Endothelial cell of umbilical vein (primary cell): ENCODE results near the gene GARIN5B. TPM values are rescaled to one million over a fixed set of nuclear protein-coding genes. Genes with fewer than 3 reads are reported as not detected.

Experiments used
- BruUV-seq: library from RNA; stranded (reverse); fragments of 400-500 nt; replicated peaks from 2 replicates; lab custom pipeline; 2021; lab: Mats Ljungman, UMichigan
- CTCF ChIA-PET: fragments of 300-600, 350-600 bp; sonication (Branson Sonifier 250); formaldehyde crosslinking; loops from one replicate; lab custom pipeline; 2021; ENCODE audit warnings: antibody characterized with exemption, inconsistent platforms; lab: Charles Lee
- POLR2A ChIA-PET: fragments of 300-600, 350-600 bp; sonication (Branson Sonifier 250); formaldehyde crosslinking; loops from one replicate; lab custom pipeline; 2021; ENCODE audit warnings: antibody characterized with exemption, inconsistent platforms; lab: Charles Lee
- DNase-seq: peaks from one replicate; pipeline ENCODE4 v3.0.0-alpha.2; 2011; ENCODE audit warnings: low read depth, low spot score
- FAIRE-seq: peaks from 2 replicates; lab custom pipeline; 2011; peaks lifted over from hg19 to GRCh38; lab: Jason Lieb, UNC
- H2AFZ ChIP-seq: 2 replicates; pipeline ENCODE4 v1.6.0; 2012; ENCODE audit warnings: low read depth, low read length, control low read depth, inconsistent platforms
- H3K27ac ChIP-seq: 2 replicates; pipeline ENCODE4 v1.5.1; 2011; ENCODE audit warnings: low read depth, mild to moderate bottlenecking, control low read depth, low read length, moderate library complexity; ENCODE audit not compliant: insufficient read depth
- H3K27me3 ChIP-seq, 2 experiments: 2 replicates each; pipeline versions ENCODE4 v1.6.0 to v1.6.1; 2011; ENCODE audit warnings: low read length in 2 of 2, mixed read lengths in 1 of 2; ENCODE audit not compliant: control insufficient read depth in 2 of 2, insufficient read depth in 2 of 2
- H3K36me3 ChIP-seq, 2 experiments: 2 replicates in 1 of 2; 3 replicates in 1 of 2; pipeline ENCODE4 v1.5.1; 2011; ENCODE audit warnings: low read length in 2 of 2, mild to moderate bottlenecking in 1 of 2, moderate library complexity in 1 of 2; ENCODE audit not compliant: control insufficient read depth in 2 of 2, insufficient read depth in 2 of 2; ENCODE audit errors: extremely low read depth in 1 of 2
- H3K4me1 ChIP-seq: 3 replicates; pipeline ENCODE4 v1.5.1; 2011; ENCODE audit warnings: mild to moderate bottlenecking, low read length; ENCODE audit not compliant: control insufficient read depth, insufficient read depth; ENCODE audit errors: extremely low read depth
- H3K4me2 ChIP-seq: 2 replicates; pipeline ENCODE4 v1.6.1; 2011; ENCODE audit warnings: low read length, control low read depth, mixed read lengths; ENCODE audit not compliant: insufficient read depth
- H3K4me3 ChIP-seq, 3 experiments: fragments of 200-600 bp in 1 of 3; sonication (generic), shearing (Covaris generic) in 1 of 3; replicated peaks in 1 of 3; 2 replicates each; pipeline ENCODE4 v1.5.1; 2011 to 2016; ENCODE audit warnings: control low read depth in 3 of 3, low read length in 3 of 3, mild to moderate bottlenecking in 2 of 3, inconsistent platforms in 1 of 3, low read depth in 1 of 3, moderate library complexity in 1 of 3; ENCODE audit not compliant: insufficient read depth in 1 of 3
- H3K79me2 ChIP-seq: 2 replicates; pipeline ENCODE4 v1.6.0; 2012; ENCODE audit warnings: low read length, inconsistent platforms; ENCODE audit not compliant: control insufficient read depth, insufficient read depth
- H3K9ac ChIP-seq: replicated peaks from 2 replicates; pipeline ENCODE3; 2011; ENCODE audit warnings: low read length, control low read depth; ENCODE audit not compliant: insufficient read depth; ENCODE audit errors: extremely low read depth
- H3K9me1 ChIP-seq: replicated peaks from 3 replicates; pipeline ENCODE4 v1.6.0; 2011; ENCODE audit warnings: mild to moderate bottlenecking, low read length; ENCODE audit not compliant: control insufficient read depth, insufficient read depth; ENCODE audit errors: extremely low read depth
- H3K9me3 ChIP-seq: replicated peaks from 2 replicates; pipeline ENCODE4 v1.5.1; 2012; ENCODE audit warnings: low read length, inconsistent platforms; ENCODE audit not compliant: control insufficient read depth, insufficient read depth
- H4K20me1 ChIP-seq: replicated peaks from 2 replicates; pipeline ENCODE3; 2011; ENCODE audit warnings: mild to moderate bottlenecking, low read length; ENCODE audit not compliant: control insufficient read depth, insufficient read depth; ENCODE audit errors: extremely low read depth
- FOS ChIP-seq: IDR thresholded peaks from 2 replicates; pipeline ENCODE4 v1.6.1; 2011; ENCODE audit warnings: mild to moderate bottlenecking, low read length, moderate library complexity, borderline replicate concordance; ENCODE audit not compliant: insufficient read depth
- MYC ChIP-seq: IDR thresholded peaks from one replicate; pipeline ENCODE4 v1.6.1; 2011; ENCODE audit warnings: mild to moderate bottlenecking, low read depth, low read length
- POLR2A ChIP-seq: IDR thresholded peaks from 2 replicates; pipeline ENCODE4 v1.6.1; 2012; ENCODE audit warnings: low read depth, mild to moderate bottlenecking, control low read depth, low read length
- POLR2AphosphoS5 ChIP-seq: IDR thresholded peaks from 2 replicates; pipeline ENCODE4 v1.6.1; 2012; ENCODE audit warnings: low read depth, mild to moderate bottlenecking, control low read depth, low read length, moderate library complexity; ENCODE audit not compliant: insufficient read depth
- dilution Hi-C: fragments of 300-500 bp; cut with MboI; formaldehyde crosslinking; loops from one replicate; pipeline ENCODE4 v1.15.0; 2019; ENCODE audit warnings: low sequenced_read_pairs; ENCODE audit not compliant: extremely low pct_ligation_motif_present
- intact Hi-C: fragments of 100-400 bp; cut with micrococcal nuclease; formaldehyde crosslinking; loops from one replicate; pipeline ENCODE4 v1.10.0; 2022
- polyA plus RNA-seq, 4 experiments: library from polyadenylated mRNA; depleted of rRNA in 3 of 4; stranded (reverse) in 3 of 4; unstranded in 1 of 4; fragments of >200 nt; gene quantifications; 2 replicates each; pipeline versions ENCODE4 v1.2.1 to v1.2.3, GENCODE V29; 2011 to 2012; ENCODE audit warnings: missing spikeins in 1 of 4
- total RNA-seq: library from RNA; stranded (reverse); gene quantifications from 2 replicates; pipeline ENCODE4 v1.2.3, GENCODE V29; 2021

Gene GARIN5B
- total and polyA plus RNA-seq, 2 donors (not counting 3 experiments of a cell fraction or from before 2014, with no cell fraction given) = not detected

- Histone ChIP-seq H3K27me3 (no peaks in the 10 kb centered on the region), H3K27ac (no peak overlapping the region), H3K36me3 (no peaks in the 10 kb centered on the region), H4K20me1 (no peaks in the 10 kb centered on the region), H3K9me1 (no peaks in the 10 kb centered on the region), H3K4me2 (no peak overlapping the region), H3K4me1 (no peaks in the 10 kb centered on the region), H3K9me3 (no peaks in the 10 kb centered on the region), H3K9ac (no peak overlapping the region), H2AFZ (no peak overlapping the region), H3K4me3 (no peak overlapping the region), H3K79me2 (no peaks in the 10 kb centered on the region)
- CTCF ChIA-PET = interaction anchor here (2.8 kb wide), 1 partner anchor 9 kb away, joined by 18 read pairs; no protein-coding TSS in a partner anchor
- no TSS peak for BruUV-seq
- POLR2A ChIA-PET = no interaction called here
- no peak for TF ChIP-seq MYC
- intact Hi-C loops = no loop called here
- dilution Hi-C loops = no loop called here
- FAIRE-seq (no peak), DNase-seq (no peak)
These were observed 51.7 kb downstream of the GARIN5B start for GRCh38 chr19:55311397-55311796.

GRCh38 chr19:55310498-55310897 lies 52.6 kb downstream of the GARIN5B start:
- H4K20me1 ChIP-seq = no peaks in the 10 kb centered on the region
- no peak overlapping the region for H3K4me3 ChIP-seq
- no peaks in the 10 kb centered on the region for H3K27me3 ChIP-seq
- H3K27ac ChIP-seq = no peak overlapping the region
- intact Hi-C loops = no loop called here
- ChIA-PET POLR2A (no interaction called here), CTCF (interaction anchor here (1.3 to 1.5 kb wide), 2 partner anchors 9 to 19 kb away, joined by 4 to 7 read pairs; no protein-coding TSS in a partner anchor)
- FAIRE-seq (no peak), DNase-seq (no peak)
- H2AFZ ChIP-seq = no peak overlapping the region
- dilution Hi-C loops = no loop called here
- no peaks in the 10 kb centered on the region for H3K9me1 ChIP-seq
- no peaks in the 10 kb centered on the region for H3K4me1 ChIP-seq
- no peaks in the 10 kb centered on the region for H3K79me2 ChIP-seq
- no peaks in the 10 kb centered on the region for H3K9me3 ChIP-seq
- no TSS peak for BruUV-seq
- H3K4me2 ChIP-seq = no peak overlapping the region
- TF ChIP-seq POLR2AphosphoS5 = no peak
- TF ChIP-seq FOS = no peak
- no peak for TF ChIP-seq POLR2A
- TF ChIP-seq MYC = no peak
- H3K36me3 ChIP-seq = no peaks in the 10 kb centered on the region
- H3K9ac ChIP-seq = no peak overlapping the region
